Dermis microvascular lymphatic vessel endothelial cell (primary cell): Measurements from ENCODE around the gene PRKCA. TPM values are rescaled to one million over a fixed set of nuclear protein-coding genes. Genes with fewer than 3 reads are reported as not detected.
"Not testable (repeated sequence)": the region's sequence is repeated elsewhere in the genome, so short reads cannot be mapped to it uniquely, and the experiment has no call there.

Source experiments
- DNase-seq, 2 donors: peaks; one replicate each; pipeline versions ENCODE4 v3.0.0 to v3.0.0-alpha.2; 2010; ENCODE audit warnings: low read depth in 2 of 2
- total RNA-seq: library from RNA; depleted of rRNA; stranded (reverse); fragments of >200 nt; gene quantifications from 2 replicates; pipeline ENCODE4 v1.2.1, GENCODE V29; 2014

The PRKCA gene
- total RNA-seq, 1 donor from 2014 or later: 3.6 TPM

GRCh38 chr17:66485309-66485947, 183.0 kb downstream of the PRKCA start:
- DNase-seq: no peak

GRCh38 chr17:66487121-66487520, 184.7 kb downstream of the PRKCA start:
- DNase-seq: no peak

GRCh38 chr17:66487981-66488468, 185.6 kb downstream of the PRKCA start:
- no peak for DNase-seq

- DNase-seq: no peak
Measured at GRCh38 chr17:66488864-66489263, 186.5 kb downstream of the PRKCA start.

- DNase-seq: not testable (repeated sequence)
Measured at GRCh38 chr17:66489576-66489975, 187.2 kb downstream of the PRKCA start.

GRCh38 chr17:66491213-66491612, 188.8 kb downstream of the PRKCA start:
- DNase-seq: no peak

GRCh38 chr17:66491665-66492064, 189.3 kb downstream of the PRKCA start:
- no peak for DNase-seq

- no peak for DNase-seq
Measured at GRCh38 chr17:66492080-66492479, 189.7 kb downstream of the PRKCA start.

- DNase-seq: no peak
Measured at GRCh38 chr17:66492561-66493005, 190.2 kb downstream of the PRKCA start.

- peak; percentile 29 to 82 for DNase-seq
Measured at GRCh38 chr17:66493283-66494019, 191.0 kb downstream of the PRKCA start.

GRCh38 chr17:66494023-66494803, 191.8 kb downstream of the PRKCA start:
- DNase-seq: peak; percentile 17 to 85

GRCh38 chr17:66495035-66495434, 192.6 kb downstream of the PRKCA start:
- no peak for DNase-seq

GRCh38 chr17:66496306-66496705, 193.9 kb downstream of the PRKCA start:
- peak in 1 of 2 donors; percentile 52 for DNase-seq

GRCh38 chr17:66498580-66498979, 196.2 kb downstream of the PRKCA start:
- no peak for DNase-seq

GRCh38 chr17:66506641-66507040, 204.2 kb downstream of the PRKCA start:
- peak in 1 of 2 donors; percentile 31 for DNase-seq

- peak in 1 of 2 donors; percentile 67 for DNase-seq
Measured at GRCh38 chr17:66507103-66507923, 204.9 kb downstream of the PRKCA start.

- no peak for DNase-seq
Measured at GRCh38 chr17:66507982-66508760, 205.8 kb downstream of the PRKCA start.

- DNase-seq: peak in 1 of 2 donors; percentile 83
Measured at GRCh38 chr17:66508896-66509844, 206.8 kb downstream of the PRKCA start.

GRCh38 chr17:66509926-66510325, 207.5 kb downstream of the PRKCA start:
- DNase-seq: peak in 1 of 2 donors; percentile 25
